GM18861 (cell line): Measurements from ENCODE around the gene WNT10A.

Experiments used
- ATAC-seq: cut with Tn5 transposase; IDR thresholded peaks from one replicate; pipeline ENCODE4 v1.9.1; 2021; ENCODE audit not compliant: unreplicated experiment

Gene WNT10A

DNA sequence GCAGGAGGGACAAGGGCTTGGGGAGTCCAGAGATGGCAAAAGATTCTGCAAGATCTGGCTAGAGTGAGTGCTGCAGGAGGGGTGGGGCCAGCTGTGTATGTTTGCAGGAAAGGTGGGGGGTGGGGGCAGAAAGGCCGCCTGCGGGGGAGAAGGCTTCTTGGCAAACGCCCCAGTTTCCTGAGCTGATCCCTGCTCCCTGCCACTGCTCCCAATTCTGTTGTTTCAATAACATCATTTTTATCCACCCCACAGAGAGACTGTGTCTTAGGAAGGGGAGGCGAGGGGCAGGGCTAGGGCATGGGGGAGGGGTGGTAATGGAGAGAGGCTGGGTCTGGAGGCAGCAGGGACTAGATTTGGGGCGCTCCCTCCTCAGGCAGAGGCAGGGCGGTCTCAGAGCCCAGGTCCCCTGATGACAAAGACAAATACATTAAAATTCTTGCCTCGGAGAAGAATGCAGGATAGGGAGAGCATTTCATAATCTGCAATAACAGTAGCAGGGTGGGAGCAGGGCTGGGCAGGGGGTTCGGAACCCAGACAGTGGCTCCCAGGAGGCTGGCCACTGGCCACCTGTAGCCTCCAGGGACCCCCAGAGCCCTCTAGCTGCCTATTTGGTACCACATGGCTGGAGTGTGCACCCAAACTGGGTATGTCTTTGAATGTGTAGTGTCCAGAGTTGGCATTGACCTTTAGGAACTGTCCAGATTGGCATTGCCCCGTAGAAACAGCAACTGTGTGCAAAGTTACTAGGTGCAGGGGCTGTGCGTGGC lies 23.1 kb upstream of the WNT10A start:
- ATAC-seq: no peak

DNA sequence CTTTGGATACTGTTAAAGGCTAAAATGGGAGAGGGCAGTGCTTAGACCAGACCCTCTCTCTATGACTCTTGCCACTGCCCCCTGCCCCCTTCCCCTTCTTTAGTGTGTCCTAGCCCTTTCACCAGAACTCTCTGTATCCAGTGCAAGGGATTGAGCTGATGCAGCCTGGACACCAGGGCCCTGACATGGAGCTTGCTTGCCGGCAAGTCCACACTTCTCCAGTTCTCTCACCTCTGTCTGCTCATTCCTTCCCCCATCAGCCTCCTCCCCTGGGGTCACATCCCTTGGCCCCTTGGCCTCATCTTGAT lies 22.6 kb upstream of the WNT10A start:
- no peak for ATAC-seq

DNA sequence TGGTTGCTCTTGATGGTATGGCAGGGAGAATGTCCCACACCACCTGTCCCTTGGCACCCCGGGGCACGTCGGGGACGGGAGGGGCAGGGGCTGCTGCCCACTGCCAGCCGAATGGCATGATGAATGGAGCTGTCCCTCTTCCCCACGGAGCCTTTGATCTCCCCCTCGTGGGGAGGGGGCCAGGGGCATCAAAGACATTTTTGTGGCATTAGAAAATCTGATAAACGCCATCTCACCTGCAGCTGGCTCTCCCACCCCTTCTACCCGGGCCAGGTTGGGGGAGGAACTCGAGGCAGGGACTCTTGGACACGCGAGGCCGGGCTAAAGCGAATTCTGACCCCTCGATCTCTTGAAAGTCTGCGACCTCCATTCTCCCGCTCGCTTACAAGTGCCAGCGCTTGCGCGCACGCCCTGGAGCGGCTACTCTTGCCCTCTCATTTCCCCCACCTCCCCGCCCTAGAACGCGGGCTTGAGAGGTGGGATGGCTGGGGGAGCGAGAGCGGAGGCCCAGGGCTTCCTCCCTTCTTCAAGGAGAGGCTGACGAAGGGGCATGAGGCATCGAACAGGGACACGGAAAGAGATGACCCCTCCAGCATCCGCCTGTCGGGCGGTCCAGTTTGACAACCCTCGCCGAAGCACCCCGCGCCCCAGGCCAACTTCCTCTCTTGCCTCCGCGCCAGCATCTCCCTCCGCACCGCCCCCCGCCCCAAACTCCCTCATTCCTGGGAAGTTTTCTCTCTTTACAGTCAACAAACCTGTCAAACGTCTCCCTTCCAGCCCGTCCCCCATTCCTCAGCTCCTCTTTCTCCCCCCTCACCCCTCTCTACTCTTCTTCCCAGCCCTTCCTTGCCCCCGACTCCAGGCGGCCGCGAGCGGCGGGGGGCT lies 21.7 kb upstream of the WNT10A start:
- no peak for ATAC-seq

DNA sequence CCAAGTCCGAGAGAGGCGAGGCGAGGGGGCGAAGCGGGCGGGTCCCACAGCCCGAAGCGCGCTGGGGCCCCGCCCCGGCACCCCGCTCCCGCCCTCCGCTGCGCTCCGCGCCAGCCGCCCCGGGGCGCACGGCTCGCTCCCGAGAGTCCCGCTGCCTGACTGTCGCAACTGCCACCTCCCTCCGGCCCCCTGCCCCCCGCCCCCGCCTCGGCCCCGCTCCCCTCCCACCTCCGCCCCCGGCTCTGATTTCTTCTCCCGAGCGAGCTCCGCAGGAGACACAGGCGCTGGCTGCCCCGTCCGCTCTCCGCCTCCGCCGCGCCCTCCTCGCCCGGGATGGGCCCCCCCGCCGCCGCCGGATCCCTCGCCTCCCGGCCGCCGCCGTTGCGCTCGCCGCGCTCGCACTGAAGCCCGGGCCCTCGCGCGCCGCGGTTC lies 21.1 kb upstream of the WNT10A start, which contains the start of gene WNT6:
TSS of gene WNT6 (plus strand) at position 250 of the 432 bp plus-strand sequence. CDS start 233 bp downstream, outside the sequence.
- ATAC-seq: no peak

DNA sequence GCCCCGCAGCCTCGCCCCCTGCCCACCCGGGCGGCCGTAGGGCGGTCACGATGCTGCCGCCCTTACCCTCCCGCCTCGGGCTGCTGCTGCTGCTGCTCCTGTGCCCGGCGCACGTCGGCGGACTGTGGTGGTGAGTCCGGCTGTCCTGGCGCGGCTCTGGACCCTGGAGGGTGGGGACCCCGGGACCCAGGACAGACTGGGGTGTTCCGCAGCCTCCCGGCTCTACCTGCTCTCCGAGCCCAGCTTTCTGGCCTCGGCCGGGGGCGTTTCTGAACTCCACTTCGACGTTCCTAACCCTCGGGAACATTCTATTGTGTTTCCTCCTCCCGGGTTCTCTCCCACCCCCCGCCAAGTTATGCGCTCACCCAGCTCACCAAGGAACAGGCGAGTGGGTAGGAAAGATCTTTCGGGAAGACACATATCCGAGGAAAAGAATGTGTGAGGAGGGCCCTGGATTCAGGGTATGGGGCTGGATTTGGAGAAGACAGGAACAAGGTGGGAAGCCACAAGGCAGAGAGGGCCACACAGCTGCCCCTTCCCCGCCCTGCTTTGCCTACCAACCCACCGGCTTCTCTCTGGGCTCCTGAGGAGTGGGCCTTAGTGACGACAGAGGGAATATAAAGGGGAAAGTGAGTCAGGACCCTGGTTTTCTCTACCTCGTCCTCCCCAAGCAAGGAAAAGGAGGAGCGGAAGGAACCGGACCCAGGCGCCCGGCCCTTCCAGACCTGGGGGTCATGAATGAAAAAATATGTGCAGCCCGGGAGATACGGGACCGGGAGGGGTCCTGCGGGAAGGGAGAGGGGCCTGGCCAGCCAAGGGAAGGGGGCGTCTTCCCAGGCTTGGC lies 20.4 kb upstream of the WNT10A start:
- no peak for ATAC-seq

DNA sequence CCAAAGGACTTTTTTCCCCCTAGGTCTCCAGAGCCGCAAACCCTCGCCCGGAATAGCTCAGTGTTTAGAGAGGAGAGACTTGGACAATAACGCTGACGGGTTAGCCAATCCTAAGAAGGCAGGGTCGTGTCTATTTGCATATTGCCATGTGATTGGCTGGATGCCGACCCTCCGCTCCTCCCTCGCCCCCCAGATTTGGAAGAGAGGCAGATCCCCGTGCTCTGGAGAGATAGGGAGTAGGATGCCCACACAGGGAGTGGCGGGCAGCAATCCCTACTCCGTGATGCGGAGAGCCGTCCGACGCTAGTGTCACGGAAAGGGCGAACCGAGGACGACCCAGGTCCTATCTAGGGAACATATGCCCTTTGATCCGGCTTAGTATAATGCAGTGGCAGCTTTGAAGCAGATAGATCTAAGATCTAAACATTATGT lies 19.7 kb upstream of the WNT10A start:
- ATAC-seq: no peak

DNA sequence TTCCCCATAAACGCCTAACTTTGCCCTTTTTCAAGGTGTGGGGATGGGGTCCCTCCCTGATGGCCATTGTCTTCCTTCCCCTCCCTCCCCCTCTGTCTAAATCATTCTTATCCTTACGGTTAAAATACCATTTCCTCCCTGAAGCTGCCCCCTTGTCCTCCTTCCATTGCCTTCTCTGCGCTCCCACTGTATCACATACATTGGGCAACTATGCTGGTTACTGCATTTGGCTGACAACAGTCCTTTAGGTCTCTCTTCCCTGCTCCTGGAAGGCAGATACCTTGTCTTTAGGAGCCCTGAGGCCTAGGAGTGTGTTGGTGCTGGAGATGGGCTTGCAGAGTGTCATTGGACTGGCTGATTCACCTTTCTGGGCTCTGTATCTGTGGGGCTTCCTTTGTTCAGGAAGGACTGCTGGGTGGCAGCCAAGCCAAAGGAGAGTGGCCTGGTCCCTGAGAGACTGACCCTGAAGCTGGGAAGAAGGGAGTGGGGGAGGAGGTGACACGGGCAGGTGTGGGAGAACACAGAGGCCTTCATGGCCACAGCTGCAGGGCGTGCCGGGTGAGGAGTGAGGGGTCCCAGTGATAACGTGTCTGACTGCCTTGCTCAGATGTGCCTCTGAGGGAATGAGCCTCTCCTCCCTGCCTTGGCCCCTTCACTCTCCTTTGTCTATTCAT lies 18.9 kb upstream of the WNT10A start:
- ATAC-seq: no peak

DNA sequence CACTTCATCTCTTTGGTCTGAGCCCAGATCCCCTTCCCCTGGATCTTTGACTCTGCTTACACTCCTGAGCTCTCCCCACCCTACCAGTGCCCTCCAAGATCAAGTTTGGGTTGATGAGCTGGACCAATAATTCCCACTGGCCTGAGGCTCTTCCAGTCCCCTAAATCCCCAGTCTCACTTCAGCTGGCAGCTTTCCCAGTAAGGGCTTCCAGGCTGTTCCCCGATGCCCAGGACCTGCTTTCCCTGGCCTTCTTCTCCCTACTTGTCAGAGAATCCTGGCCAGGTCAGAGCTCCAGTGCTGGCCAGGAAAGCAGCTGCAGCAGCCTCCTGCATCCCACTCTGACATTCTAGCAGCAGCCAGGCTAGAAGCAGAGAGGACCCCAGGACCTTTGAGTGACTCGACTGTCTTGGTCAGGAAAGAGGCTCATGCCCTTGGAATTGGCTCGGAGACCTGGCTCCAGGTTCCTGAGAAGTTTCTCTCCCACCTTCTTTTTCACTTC lies 17.6 kb upstream of the WNT10A start:
- ATAC-seq: no peak

DNA sequence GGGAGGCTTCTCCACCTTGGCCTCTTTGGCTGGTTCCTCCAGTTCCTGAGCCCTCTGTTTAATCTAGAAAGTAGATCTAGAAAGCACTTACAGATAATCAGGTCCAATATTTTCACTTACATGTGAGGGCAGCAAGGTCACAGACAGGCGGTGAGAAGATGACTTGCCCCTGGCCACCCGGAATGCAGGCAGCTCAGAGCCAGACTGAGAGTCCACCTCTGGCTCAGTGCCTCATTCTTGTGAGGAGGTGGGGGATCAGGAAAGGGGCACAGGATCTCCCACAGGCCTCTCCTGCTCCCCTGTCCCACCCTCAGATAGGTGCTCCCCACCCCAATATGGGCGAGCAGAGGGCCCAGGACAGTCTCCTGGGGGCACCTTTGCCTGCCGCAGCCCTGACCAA lies 15.3 kb upstream of the WNT10A start:
- no peak for ATAC-seq

DNA sequence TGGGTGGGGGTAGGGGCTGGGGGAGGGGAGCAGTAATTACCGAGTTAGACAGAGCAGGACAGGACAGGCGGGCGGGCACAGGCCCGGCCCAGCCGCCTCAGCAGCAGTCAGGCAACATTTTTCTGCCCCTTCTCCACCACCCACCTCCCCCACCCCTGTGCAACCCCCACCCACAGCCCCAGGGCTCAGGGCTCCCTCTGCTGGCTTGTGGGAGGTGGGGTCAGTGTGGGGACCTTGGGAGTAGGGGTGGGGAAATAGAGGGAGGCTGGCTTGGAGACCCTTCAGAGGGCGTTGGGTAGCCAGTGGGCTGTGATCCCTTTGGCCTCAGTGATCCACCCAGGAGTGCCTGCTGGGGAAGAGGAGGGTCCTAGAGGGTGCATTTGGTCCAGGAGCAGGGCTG lies 14.7 kb upstream of the WNT10A start:
- no peak for ATAC-seq

DNA sequence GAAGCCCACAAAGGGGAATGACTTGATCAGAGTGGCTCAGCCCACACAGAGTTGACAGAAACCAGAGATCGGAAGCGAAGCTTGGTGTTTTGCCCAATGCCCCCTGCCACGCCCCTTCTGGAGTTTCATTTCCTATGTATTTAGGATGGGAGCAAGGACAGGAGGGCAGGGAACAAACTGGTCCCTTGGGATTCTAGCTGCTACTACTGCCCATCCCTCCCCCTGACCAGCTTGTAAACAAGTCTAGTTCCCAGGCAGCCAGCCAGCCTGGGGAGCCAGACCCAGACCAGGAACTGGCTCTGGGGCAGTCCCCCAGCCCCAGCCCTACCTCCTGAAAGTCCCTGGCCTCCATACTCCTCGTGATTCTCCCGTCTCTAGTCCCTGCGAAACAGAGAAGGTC lies 12.8 kb upstream of the WNT10A start:
- no peak for ATAC-seq

DNA sequence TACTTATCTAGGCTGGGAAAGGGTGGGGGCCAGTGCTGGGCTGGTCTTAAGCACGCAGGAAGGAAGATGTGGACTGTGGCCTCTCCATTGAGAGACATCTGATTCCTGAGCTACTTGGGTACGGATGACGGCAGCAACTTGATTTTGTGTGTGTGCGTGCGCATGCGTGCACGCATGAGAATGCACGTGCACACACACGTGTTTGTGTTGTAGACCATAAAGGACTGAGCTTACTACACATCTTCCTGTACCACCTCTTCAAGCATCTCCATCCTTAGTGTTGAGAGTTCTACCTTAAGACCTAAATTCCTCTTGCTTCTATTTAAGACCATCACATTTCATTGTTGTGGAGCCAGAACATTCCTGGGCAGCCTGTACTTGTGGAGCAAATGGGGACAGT lies 11.6 kb upstream of the WNT10A start:
- no peak for ATAC-seq

DNA sequence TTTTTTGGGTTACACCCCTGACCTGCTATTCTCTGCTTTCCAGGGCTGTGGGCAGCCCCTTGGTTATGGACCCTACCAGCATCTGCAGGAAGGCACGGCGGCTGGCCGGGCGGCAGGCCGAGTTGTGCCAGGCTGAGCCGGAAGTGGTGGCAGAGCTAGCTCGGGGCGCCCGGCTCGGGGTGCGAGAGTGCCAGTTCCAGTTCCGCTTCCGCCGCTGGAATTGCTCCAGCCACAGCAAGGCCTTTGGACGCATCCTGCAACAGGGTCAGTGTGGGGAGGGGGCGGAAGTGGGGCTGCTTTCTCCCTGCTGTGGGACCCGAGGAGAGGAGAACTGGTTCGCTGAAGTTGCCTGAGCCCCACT lies 9.7 kb upstream of the WNT10A start:
- ATAC-seq: no peak

DNA sequence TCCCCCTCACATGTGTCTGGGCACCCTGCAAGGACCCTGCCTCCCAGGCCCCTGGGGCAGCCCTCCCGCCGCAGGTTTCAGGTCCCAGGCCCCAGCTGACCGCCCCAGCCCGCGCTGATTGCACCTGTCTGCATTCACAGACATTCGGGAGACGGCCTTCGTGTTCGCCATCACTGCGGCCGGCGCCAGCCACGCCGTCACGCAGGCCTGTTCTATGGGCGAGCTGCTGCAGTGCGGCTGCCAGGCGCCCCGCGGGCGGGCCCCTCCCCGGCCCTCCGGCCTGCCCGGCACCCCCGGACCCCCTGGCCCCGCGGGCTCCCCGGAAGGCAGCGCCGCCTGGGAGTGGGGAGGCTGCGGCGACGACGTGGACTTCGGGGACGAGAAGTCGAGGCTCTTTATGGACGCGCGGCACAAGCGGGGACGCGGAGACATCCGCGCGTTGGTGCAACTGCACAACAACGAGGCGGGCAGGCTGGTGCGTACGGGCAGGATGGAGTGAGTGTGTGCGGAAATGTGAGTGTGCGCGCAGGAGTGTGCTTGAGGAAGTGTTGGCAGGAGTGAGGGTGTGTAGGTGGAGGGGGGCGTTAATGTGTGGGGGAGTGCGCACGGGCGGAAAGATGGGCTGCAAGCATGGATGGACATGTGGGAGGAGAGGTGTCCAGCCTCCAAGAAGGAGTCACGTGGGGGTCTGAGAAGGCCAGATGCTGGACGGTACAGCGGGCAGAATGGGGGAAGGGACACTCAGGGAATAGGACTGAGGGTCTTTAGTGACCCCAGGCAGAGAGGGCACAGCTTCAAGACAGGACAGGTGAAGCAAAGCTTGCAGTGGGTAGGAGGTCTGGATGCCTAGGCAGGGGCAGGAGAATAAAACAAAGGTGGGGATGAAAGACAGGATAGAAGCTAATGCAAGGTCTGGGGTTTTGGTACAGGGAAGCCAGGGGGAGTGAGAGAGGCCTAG lies 9.0 kb upstream of the WNT10A start:
- ATAC-seq: no peak

DNA sequence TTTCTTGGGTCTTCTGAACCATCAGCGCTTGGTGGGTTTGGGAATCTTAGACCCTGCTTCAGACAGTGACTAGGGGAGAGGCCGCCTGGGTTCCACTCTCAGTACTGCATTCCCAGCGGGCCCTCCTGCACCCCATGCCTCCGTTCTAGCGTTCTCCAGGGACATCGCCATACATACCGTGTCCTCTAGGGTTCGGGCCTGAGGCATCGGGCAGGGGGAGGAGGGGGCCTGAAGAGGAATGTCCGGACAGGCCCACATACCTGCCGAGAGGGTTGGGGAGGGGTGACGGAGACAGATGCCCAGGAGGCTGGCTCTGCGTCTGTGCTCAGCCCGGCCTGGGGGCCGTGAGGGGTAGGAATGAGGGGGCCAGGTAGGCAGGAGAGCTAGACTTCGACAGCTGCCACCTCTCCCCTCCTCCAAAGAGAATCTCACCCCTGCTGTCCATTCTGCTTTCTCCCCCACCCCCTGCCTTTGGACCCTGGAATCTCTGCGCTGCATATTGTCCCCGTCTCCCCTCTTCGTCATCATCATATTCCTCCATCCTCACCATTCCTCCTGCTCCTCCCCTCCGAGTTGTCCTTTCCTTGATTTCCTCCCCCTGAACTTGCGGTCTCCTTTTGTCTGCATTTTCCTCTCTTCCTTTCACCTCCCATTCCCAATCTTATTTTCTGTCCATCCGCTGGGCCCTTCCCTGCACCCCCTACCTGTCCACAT lies 7.8 kb upstream of the WNT10A start:
- no peak for ATAC-seq

DNA sequence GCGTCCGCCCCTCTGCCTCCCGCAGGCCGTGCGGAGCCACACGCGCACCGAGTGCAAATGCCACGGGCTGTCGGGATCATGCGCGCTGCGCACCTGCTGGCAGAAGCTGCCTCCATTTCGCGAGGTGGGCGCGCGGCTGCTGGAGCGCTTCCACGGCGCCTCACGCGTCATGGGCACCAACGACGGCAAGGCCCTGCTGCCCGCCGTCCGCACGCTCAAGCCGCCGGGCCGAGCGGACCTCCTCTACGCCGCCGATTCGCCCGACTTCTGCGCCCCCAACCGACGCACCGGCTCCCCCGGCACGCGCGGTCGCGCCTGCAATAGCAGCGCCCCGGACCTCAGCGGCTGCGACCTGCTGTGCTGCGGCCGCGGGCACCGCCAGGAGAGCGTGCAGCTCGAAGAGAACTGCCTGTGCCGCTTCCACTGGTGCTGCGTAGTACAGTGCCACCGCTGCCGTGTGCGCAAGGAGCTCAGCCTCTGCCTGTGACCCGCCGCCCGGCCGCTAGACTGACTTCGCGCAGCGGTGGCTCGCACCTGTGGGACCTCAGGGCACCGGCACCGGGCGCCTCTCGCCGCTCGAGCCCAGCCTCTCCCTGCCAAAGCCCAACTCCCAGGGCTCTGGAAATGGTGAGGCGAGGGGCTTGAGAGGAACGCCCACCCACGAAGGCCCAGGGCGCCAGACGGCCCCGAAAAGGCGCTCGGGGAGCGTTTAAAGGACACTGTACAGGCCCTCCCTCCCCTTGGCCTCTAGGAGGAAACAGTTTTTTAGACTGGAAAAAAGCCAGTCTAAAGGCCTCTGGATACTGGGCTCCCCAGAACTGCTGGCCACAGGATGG lies 7.1 kb upstream of the WNT10A start:
- ATAC-seq: no peak

DNA sequence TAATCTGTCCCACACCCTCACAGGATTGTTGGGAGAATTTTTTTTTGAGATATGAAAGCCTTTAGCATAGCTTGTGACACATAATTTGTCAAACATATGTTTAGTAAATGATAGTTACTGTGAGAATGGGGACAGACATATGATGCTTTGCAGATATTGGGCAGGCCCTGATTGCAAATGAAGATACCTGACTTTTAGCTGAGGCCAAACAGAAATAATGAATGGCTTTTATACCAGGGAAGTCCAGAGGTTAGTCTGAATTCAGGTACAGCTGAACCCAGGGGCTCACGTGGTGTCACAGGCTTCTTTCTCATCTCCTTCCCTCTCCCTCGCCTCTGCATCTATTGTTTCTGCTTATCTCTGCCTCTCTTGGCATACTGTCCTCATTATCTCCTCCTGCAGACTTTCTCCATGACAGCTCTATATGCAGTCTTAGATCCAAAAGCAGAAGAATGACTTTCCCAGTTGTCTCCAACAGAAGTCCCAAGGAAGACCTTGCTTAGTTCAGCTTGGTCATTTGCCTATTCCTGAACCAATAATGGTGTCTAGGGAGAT lies 4.9 kb upstream of the WNT10A start:
- ATAC-seq: no peak
